ENCODE measurements around the gene SIMC1. TPM values are rescaled to one million over a fixed set of nuclear protein-coding genes. Genes with fewer than 3 reads are reported as not detected.

SIMC1 gene
- total and polyA plus RNA-seq, 2 of the 4 experiments (the other 2 are of a cell fraction) = 8.2 to 11.7 TPM

DNA sequence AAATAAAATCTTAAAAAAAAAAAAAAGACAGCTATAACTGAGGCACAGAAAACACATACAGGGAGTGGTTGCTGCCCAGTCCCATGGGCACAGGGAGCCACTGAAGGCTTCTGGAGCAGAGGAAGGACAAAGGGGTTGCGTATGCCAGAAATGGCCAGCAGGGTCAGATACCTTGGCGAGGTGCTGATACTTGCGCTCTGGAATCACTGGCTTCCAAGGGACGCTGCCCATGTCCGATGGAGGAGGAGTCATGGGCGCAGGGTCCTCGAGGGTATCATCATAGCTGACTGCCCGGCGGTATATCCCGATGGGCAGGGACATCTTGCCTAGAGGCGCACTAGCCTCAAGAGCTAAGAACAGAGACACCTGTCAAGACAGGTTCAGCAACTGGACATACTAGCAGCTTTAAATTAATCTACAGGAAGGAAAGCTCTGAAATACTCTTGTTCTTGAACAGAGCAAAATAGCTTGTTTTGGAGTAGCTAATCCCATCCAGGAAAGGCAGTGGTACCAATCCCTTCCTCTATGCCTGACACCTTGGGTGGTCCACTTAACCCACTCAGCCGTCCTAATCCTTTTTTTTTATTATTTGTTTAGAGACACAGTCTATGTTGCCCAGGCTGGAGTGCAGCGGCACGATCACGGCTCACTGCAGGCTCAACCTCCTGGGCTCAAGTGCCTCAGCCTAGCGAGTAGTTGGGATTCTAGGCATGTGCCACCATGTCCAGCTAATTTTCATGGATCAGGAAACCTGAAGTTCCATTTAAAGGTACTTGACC lies 117.4 kb downstream of the SIMC1 start:
- H3K9me3 ChIP-seq (ENCODE audit: control insufficient read depth, insufficient read depth, low read length) = no peaks in the 10 kb centered on the region
- H2AK5ac ChIP-seq (ENCODE audit: low read depth, low read length) = no peak overlapping the region
- H2BK5ac ChIP-seq (ENCODE audit: low read depth, low read length, poor library complexity, severe bottlenecking) = no peak overlapping the region
- BruUV-seq (replicated peaks) = no TSS peak
- no peak overlapping the region for H3K14ac ChIP-seq (replicated peaks; ENCODE audit: low read depth, low read length)
- no peak overlapping the region for H4K8ac ChIP-seq (ENCODE audit: low read depth in 2 of 2, low read length in 2 of 2)
- no peak overlapping the region for H2BK15ac ChIP-seq (ENCODE audit: low read depth, low read length)
- H3K9ac ChIP-seq (ENCODE audit: low read depth, low read length) = no peak overlapping the region
- no peak overlapping the region for H2AFZ ChIP-seq (replicated peaks; ENCODE audit: low read length, poor library complexity)
- H3K4ac ChIP-seq (ENCODE audit: low read depth, low read length) = no peak overlapping the region
- POLR2A ChIA-PET (ENCODE audit: unreplicated experiment) = interaction anchor here (0.6 kb wide), 1 partner anchor 34 kb away, joined by 9 read pairs; no protein-coding TSS in a partner anchor
- no peak overlapping the region for H3K18ac ChIP-seq (ENCODE audit: low read depth, low read length)
- no peak overlapping the region for H2BK120ac ChIP-seq (ENCODE audit: low read depth, low read length)
- peaks cover 54% of the 10 kb centered on the region for H4K20me1 ChIP-seq (ENCODE audit: insufficient read depth, low read length)
- no peak overlapping the region for H3K4me2 ChIP-seq (ENCODE audit: low read depth, low read length)
- H3K79me1 ChIP-seq (ENCODE audit: low read depth in 1 of 2, low read length in 2 of 2) = peaks cover 38 to 53% of the 10 kb centered on the region in 2 experiments
- no peaks in the 10 kb centered on the region for H3K27me3 ChIP-seq (ENCODE audit: control insufficient read depth, insufficient read depth, low read length)
- H3K23ac ChIP-seq (ENCODE audit: low read depth, low read length) = no peak overlapping the region
- intact Hi-C loops (cut with micrococcal nuclease) = no loop called here
- H2BK20ac ChIP-seq (ENCODE audit: low read depth, low read length) = no peak overlapping the region
- peaks cover 12% of the 10 kb centered on the region for H3K9me1 ChIP-seq (ENCODE audit: insufficient read depth, low read length)
- dilution Hi-C loops (cut with HindIII; ENCODE audit: low sequenced_read_pairs, unreplicated experiment) = no loop called here
- no peak for ATAC-seq (ENCODE audit: low read depth)
- in situ Hi-C loops (cut with MboI; ENCODE audit: low sequenced_read_pairs) = no loop called here
- CTCF ChIA-PET = interaction anchor here (0.6 to 1.0 kb wide), 3 partner anchors 62 to 608 kb away, joined by 3 read pairs; no protein-coding TSS in a partner anchor
- H2AK9ac ChIP-seq (replicated peaks; ENCODE audit: low read depth, low read length, poor library complexity) = no peak overlapping the region
- TF ChIP-seq RCOR1 (IDR thresholded peaks at IDR 0.05; ENCODE audit: insufficient replicate concordance, low read length) (no peak), MAFK (IDR thresholded peaks at IDR 0.05; ENCODE audit: low read depth, low read length) (no peak), BHLHE40 (IDR thresholded peaks at IDR 0.05; ENCODE audit: low read depth, low read length) (no peak), RAD21 (IDR thresholded peaks at IDR 0.05; ENCODE audit: low read length) (no peak)
- DNase-seq = no peak
- no peak overlapping the region for H3K4me3 ChIP-seq (ENCODE audit: insufficient read depth, low read depth, low read length)
- 0 out of 2 replicates have a peak, but pooled peaks cover 2% of the 10 kb centered on the region for H3K4me1 ChIP-seq (ENCODE audit: control insufficient read depth, insufficient read depth, low read length)
- H3K56ac ChIP-seq (ENCODE audit: extremely low read depth, insufficient read depth, low read length) = no peak overlapping the region
- no peak overlapping the region for H4K91ac ChIP-seq (ENCODE audit: insufficient read depth, low read depth, low read length)
- no peak overlapping the region for H4K5ac ChIP-seq (ENCODE audit: low read depth, low read length)
- WGBS, 2 experiments (ENCODE audit: extremely low coverage in 2 of 2, insufficient read length in 1 of 2) = 88% methylated on average over 7 of the region's 16 CpGs; no CpG with 5 or more reads in 1 of the 2 experiments
- H3K36me3 ChIP-seq (ENCODE audit: control insufficient read depth, insufficient read depth, low read length) = peaks cover 49% of the 10 kb centered on the region
- H3K27ac ChIP-seq (ENCODE audit: insufficient read depth, low read length) = no peak overlapping the region

Measured in IMR-90 (cell line).